Bronchial epithelial cell (primary cell): Measurements from ENCODE around the gene ALG14. TPM values are rescaled to one million over a fixed set of nuclear protein-coding genes. Genes with fewer than 3 reads are reported as not detected.
"Not testable (repeated sequence)": the region's sequence is repeated elsewhere in the genome, so short reads cannot be mapped to it uniquely, and the experiment has no call there.

Source experiments
- DNase-seq: peaks from one replicate; pipeline ENCODE4 v3.0.0-alpha.2; 2010; ENCODE audit warnings: low read depth
- FAIRE-seq: peaks from 2 replicates; lab custom pipeline; 2011; peaks lifted over from hg19 to GRCh38; lab: Jason Lieb, UNC
- H3K27me3 ChIP-seq: 2 replicates; pipeline ENCODE4 v1.5.1; 2011; ENCODE audit warnings: low read length; ENCODE audit not compliant: control insufficient read depth, insufficient read depth
- H3K36me3 ChIP-seq: 2 replicates; pipeline ENCODE4 v1.5.1; 2011; ENCODE audit warnings: low read length; ENCODE audit not compliant: control insufficient read depth, insufficient read depth
- H3K4me3 ChIP-seq: 2 replicates; pipeline ENCODE4 v1.5.1; 2011; ENCODE audit warnings: mild to moderate bottlenecking, low read depth, low read length, control low read depth
- CTCF ChIP-seq: IDR thresholded peaks from 2 replicates; pipeline ENCODE4 v1.5.1; 2011; ENCODE audit warnings: mild to moderate bottlenecking, moderate library complexity, low read length, control low read depth, inconsistent platforms; ENCODE audit not compliant: insufficient read depth, severe bottlenecking
- total RNA-seq: library from RNA; depleted of rRNA; stranded (reverse); fragments of >200 nt; gene quantifications from 2 replicates; pipeline ENCODE4 v1.2.1, GENCODE V29; 2014

The ALG14 gene
- total RNA-seq, 1 donor from 2014 or later, result 0.53 TPM

- H3K27me3 ChIP-seq, result no peaks in the 10 kb centered on the region
- no peaks in the 10 kb centered on the region for H3K36me3 ChIP-seq
- TF ChIP-seq CTCF, result no peak
- DNase-seq (no peak), FAIRE-seq (no peak)
- no peak overlapping the region for H3K4me3 ChIP-seq
These were observed 125.9 kb downstream of the ALG14 start for GRCh38 chr1:94946886-94947285.

- Histone ChIP-seq H3K27me3 (no peaks in the 10 kb centered on the region), H3K4me3 (no peak overlapping the region), H3K36me3 (no peaks in the 10 kb centered on the region)
- no peak for TF ChIP-seq CTCF
- FAIRE-seq (no peak), DNase-seq (no peak)
These were observed 130.3 kb downstream of the ALG14 start for GRCh38 chr1:94942171-94943128.

GRCh38 chr1:94941480-94941879 is 131.3 kb downstream of the ALG14 start:
- not testable (repeated sequence) for DNase-seq, H3K36me3 ChIP-seq, FAIRE-seq, H3K4me3 ChIP-seq, H3K27me3 ChIP-seq

DNA sequence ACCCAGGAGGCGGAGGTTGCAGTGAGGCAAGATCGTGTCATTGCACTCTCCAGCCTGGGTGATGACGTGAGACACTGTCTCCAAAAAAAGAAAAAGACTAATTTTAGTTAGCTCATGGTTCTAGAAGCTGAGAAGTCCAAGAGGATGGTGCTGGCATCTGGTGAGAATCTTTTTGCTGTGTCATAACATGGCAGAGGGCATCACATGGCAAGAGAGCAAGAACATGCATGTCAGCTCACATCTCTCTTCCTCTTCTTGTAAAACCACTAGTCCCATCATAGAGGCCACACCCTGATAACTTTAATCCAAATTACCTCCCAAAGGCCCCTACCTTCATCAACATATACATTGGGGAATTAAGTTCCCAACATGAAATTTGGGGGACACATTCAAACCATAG is 132.0 kb downstream of the ALG14 start:
- TF ChIP-seq CTCF, result no peak
- Histone ChIP-seq H3K4me3 (no peak overlapping the region), H3K36me3 (no peaks in the 10 kb centered on the region), H3K27me3 (no peaks in the 10 kb centered on the region)
- FAIRE-seq (no peak), DNase-seq (peak; percentile 58)

GRCh38 chr1:94937820-94938219 is 134.9 kb downstream of the ALG14 start:
- FAIRE-seq (no peak), DNase-seq (no peak)
- Histone ChIP-seq H3K27me3 (no peaks in the 10 kb centered on the region), H3K4me3 (no peak overlapping the region), H3K36me3 (no peaks in the 10 kb centered on the region)
- TF ChIP-seq CTCF, result no peak

- H3K4me3 ChIP-seq, result no peak overlapping the region
- H3K36me3 ChIP-seq, result no peaks in the 10 kb centered on the region
- DNase-seq (peak; percentile 59), FAIRE-seq (no peak)
- H3K27me3 ChIP-seq, result no peaks in the 10 kb centered on the region
- no peak for TF ChIP-seq CTCF
These were observed 135.7 kb downstream of the ALG14 start for GRCh38 chr1:94936861-94937620.
